MM.1S (cell line): ENCODE measurements around the gene SMC5.

ENCODE experiments used
- DNase-seq: peaks from one replicate; pipeline ENCODE4 v3.0.0-alpha.2; 2015
- H2AFZ ChIP-seq: fragments of 300-600 bp; sonication (generic); 2 replicates; pipeline ENCODE4 v1.6.0; 2016; ENCODE audit warnings: antibody characterized with exemption, low read length
- H3F3A ChIP-seq: fragments of 300-600 bp; sonication (generic); 2 replicates; pipeline ENCODE4 v1.6.1; 2016; ENCODE audit warnings: mild to moderate bottlenecking, antibody characterized with exemption, low read length, moderate library complexity, mixed read lengths; ENCODE audit not compliant: insufficient read depth
- H3K27ac ChIP-seq: fragments of 300-600 bp; sonication (generic); 2 replicates; pipeline ENCODE4 v1.5.1; 2016; ENCODE audit warnings: mild to moderate bottlenecking, low read length
- H3K27me3 ChIP-seq: fragments of 300-600 bp; sonication (generic); replicated peaks from 2 replicates; pipeline ENCODE4 v1.6.0; 2016; ENCODE audit warnings: low read length; ENCODE audit not compliant: insufficient read depth
- H3K36me3 ChIP-seq: fragments of 300-600 bp; sonication (generic); replicated peaks from 2 replicates; pipeline ENCODE4 v1.6.1; 2016; ENCODE audit warnings: mild to moderate bottlenecking, low read length, mixed read lengths; ENCODE audit not compliant: insufficient read depth
- H3K4me1 ChIP-seq: fragments of 300-600 bp; sonication (generic); 2 replicates; pipeline ENCODE4 v1.6.1; 2016; ENCODE audit warnings: low read length, mixed read lengths
- H3K4me2 ChIP-seq: fragments of 300-600 bp; sonication (generic); 2 replicates; pipeline ENCODE4 v1.6.0; 2016; ENCODE audit warnings: low read depth, low read length
- H3K4me3 ChIP-seq: fragments of 300-600 bp; sonication (generic); 2 replicates; pipeline ENCODE4 v1.5.1; 2016; ENCODE audit warnings: low read length, mixed read lengths
- H3K79me2 ChIP-seq: fragments of 300-600 bp; sonication (generic); 2 replicates; pipeline ENCODE4 v1.6.1; 2016; ENCODE audit warnings: mixed run types, low read length, mixed read lengths
- H3K9ac ChIP-seq: fragments of 300-600 bp; sonication (generic); 2 replicates; pipeline ENCODE4 v1.6.1; 2016; ENCODE audit warnings: low read length, mixed read lengths
- H3K9me2 ChIP-seq: fragments of 300-600 bp; sonication (generic); replicated peaks from 2 replicates; pipeline ENCODE4 v1.6.1; 2016; ENCODE audit warnings: mild to moderate bottlenecking, low read length, mixed read lengths; ENCODE audit not compliant: insufficient read depth
- H3K9me3 ChIP-seq: fragments of 300-600 bp; sonication (generic); replicated peaks from 2 replicates; pipeline ENCODE4 v1.6.1; 2016; ENCODE audit warnings: mild to moderate bottlenecking, low read length, mixed read lengths; ENCODE audit not compliant: insufficient read depth
- H4K20me1 ChIP-seq: fragments of 300-600 bp; sonication (generic); 2 replicates; pipeline ENCODE4 v1.6.1; 2016; ENCODE audit warnings: mild to moderate bottlenecking, low read length, moderate library complexity, mixed read lengths; ENCODE audit not compliant: insufficient read depth
- EZH2 ChIP-seq: fragments of 300-600 bp; sonication (generic); optimal IDR thresholded peaks from 2 replicates; pipeline ENCODE3; 2017; ENCODE audit warnings: low read depth, mild to moderate bottlenecking, antibody characterized with exemption, low read length, mixed read lengths
- EZH2phosphoT487 ChIP-seq: fragments of 300-600 bp; sonication (generic); IDR thresholded peaks from 2 replicates; pipeline ENCODE4 v1.6.1; 2018; ENCODE audit warnings: antibody characterized with exemption, low read length
- TF ChIP-seq, protein P1 (sequence below): fragments of 300-600 bp; sonication (generic); IDR thresholded peaks from 2 replicates; pipeline ENCODE4 v1.5.1; 2016; ENCODE audit warnings: antibody characterized with exemption, low read length, mixed read lengths

Gene SMC5

DNA sequence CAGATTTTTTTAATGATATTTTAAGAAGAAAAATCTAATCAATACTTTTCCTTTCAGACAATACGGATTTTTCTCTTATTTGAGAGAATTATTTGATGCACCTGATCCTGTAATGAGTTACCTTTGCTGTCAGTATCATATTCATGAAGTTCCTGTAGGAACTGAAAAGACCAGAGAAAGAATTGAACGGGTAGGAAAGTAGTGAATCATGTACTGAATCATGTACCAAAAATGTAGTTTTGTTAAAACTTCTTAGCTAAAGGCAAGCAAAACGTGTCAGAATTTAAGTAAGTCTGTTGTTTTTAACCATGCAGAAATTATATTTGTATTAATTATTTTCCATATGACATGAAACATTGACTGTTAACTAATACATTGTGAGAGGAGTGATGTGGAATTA lies 56.6 kb downstream of the SMC5 start:
- H3K4me3 ChIP-seq, result no peak overlapping the region
- H3K9me3 ChIP-seq, result no peaks in the 10 kb centered on the region
- H3K4me2 ChIP-seq, result no peak overlapping the region
- no peak overlapping the region for H2AFZ ChIP-seq
- DNase-seq, result no peak
- no peak overlapping the region for H3K9ac ChIP-seq
- H3K36me3 ChIP-seq, result peaks cover 3% of the 10 kb centered on the region; the same call in 1 of the 2 replicates
- no peaks in the 10 kb centered on the region for H3K4me1 ChIP-seq
- no peaks in the 10 kb centered on the region for H3K9me2 ChIP-seq
- H3K27ac ChIP-seq, result no peak overlapping the region
- H3K27me3 ChIP-seq, result no peaks in the 10 kb centered on the region
- no peaks in the 10 kb centered on the region for H4K20me1 ChIP-seq
- no peaks in the 10 kb centered on the region for H3F3A ChIP-seq
- no peaks in the 10 kb centered on the region for H3K79me2 ChIP-seq
- TF ChIP-seq, protein P1, sequence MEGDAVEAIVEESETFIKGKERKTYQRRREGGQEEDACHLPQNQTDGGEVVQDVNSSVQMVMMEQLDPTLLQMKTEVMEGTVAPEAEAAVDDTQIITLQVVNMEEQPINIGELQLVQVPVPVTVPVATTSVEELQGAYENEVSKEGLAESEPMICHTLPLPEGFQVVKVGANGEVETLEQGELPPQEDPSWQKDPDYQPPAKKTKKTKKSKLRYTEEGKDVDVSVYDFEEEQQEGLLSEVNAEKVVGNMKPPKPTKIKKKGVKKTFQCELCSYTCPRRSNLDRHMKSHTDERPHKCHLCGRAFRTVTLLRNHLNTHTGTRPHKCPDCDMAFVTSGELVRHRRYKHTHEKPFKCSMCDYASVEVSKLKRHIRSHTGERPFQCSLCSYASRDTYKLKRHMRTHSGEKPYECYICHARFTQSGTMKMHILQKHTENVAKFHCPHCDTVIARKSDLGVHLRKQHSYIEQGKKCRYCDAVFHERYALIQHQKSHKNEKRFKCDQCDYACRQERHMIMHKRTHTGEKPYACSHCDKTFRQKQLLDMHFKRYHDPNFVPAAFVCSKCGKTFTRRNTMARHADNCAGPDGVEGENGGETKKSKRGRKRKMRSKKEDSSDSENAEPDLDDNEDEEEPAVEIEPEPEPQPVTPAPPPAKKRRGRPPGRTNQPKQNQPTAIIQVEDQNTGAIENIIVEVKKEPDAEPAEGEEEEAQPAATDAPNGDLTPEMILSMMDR, result no peak
- no peak for TF ChIP-seq EZH2phosphoT487
- TF ChIP-seq EZH2, result no peak

DNA sequence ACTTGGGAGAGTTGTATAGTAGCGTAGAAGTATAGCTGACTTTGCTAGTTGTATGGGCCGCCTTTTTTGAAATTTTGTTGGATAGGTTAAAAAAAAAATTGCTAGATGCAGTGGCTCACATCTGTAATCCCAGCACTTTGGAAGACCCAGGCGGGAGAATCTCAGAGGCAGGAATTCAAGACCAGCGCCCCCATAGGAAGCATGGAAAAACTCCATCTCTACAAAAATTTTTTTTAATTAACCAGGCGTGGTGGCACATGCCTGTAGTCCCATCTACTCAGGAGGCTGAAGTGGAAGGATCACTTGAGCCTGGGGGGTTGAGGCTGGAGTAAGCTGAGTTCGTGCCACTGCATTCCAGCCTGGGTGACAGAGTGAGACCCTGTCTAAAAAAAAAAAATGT lies 59.2 kb downstream of the SMC5 start:
- H3K4me2 ChIP-seq, result no peak overlapping the region
- no peaks in the 10 kb centered on the region for H3F3A ChIP-seq
- TF ChIP-seq, protein P1, result no peak
- TF ChIP-seq EZH2phosphoT487 (no peak), EZH2 (no peak)
- no peaks in the 10 kb centered on the region for H3K27me3 ChIP-seq
- H4K20me1 ChIP-seq, result no peaks in the 10 kb centered on the region
- no peaks in the 10 kb centered on the region for H3K9me3 ChIP-seq
- no peak for DNase-seq
- no peaks in the 10 kb centered on the region for H3K79me2 ChIP-seq
- H3K9me2 ChIP-seq, result no peaks in the 10 kb centered on the region
- H3K4me3 ChIP-seq, result no peak overlapping the region
- H3K27ac ChIP-seq, result no peak overlapping the region
- peaks cover 3% of the 10 kb centered on the region; the same call in 1 of the 2 replicates for H3K36me3 ChIP-seq
- H3K4me1 ChIP-seq, result no peaks in the 10 kb centered on the region
- H2AFZ ChIP-seq, result no peak overlapping the region
- no peak overlapping the region for H3K9ac ChIP-seq

DNA sequence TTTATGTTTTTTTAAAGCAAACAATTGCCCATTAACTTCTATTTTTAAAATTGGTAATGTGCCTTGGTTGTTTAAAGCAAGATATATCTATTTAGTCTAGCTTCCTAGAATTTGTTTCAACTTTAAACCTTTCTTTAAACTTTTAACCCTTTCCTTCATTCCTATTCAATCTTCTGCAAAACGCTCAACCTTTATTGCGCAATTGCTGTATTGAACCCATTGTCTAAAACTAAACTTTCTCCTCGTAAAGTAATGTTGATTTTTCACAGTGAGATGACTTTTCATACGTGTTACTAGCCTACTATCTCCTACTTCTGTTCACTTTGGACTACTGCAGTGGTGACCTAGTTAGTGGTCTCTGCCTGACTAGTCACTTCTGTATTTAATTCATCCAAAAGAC lies 63.3 kb downstream of the SMC5 start:
- no peak overlapping the region for H3K4me2 ChIP-seq
- H3K9me2 ChIP-seq, result no peaks in the 10 kb centered on the region
- no peak for DNase-seq
- H3F3A ChIP-seq, result no peaks in the 10 kb centered on the region
- H3K4me1 ChIP-seq, result no peaks in the 10 kb centered on the region
- no peaks in the 10 kb centered on the region for H3K79me2 ChIP-seq
- TF ChIP-seq EZH2phosphoT487 (no peak), EZH2 (no peak)
- TF ChIP-seq, protein P1, result no peak
- H3K9me3 ChIP-seq, result no peaks in the 10 kb centered on the region
- no peaks in the 10 kb centered on the region for H4K20me1 ChIP-seq
- no peak overlapping the region for H2AFZ ChIP-seq
- H3K27ac ChIP-seq, result no peak overlapping the region
- no peak overlapping the region for H3K9ac ChIP-seq
- no peaks in the 10 kb centered on the region for H3K27me3 ChIP-seq
- no peak overlapping the region for H3K4me3 ChIP-seq
- H3K36me3 ChIP-seq, result peaks cover 3% of the 10 kb centered on the region; the same call in 1 of the 2 replicates
